Loucy (cell line): Measurements from ENCODE around the gene STPG2.

Source experiments
- EZH2phosphoT487 ChIP-seq: fragments of 200-600 bp; IDR thresholded peaks from 2 replicates; pipeline ENCODE4 v1.6.1; 2018; ENCODE audit warnings: antibody characterized with exemption, mild to moderate bottlenecking, moderate library complexity, borderline replicate concordance
- TF ChIP-seq, protein P1 (sequence below): fragments of 200-600 bp; sonication (generic); conservative IDR thresholded peaks from 2 replicates; pipeline ENCODE4 v1.5.1; 2014; ENCODE audit warnings: mild to moderate bottlenecking, antibody characterized with exemption, low read length

DNA sequence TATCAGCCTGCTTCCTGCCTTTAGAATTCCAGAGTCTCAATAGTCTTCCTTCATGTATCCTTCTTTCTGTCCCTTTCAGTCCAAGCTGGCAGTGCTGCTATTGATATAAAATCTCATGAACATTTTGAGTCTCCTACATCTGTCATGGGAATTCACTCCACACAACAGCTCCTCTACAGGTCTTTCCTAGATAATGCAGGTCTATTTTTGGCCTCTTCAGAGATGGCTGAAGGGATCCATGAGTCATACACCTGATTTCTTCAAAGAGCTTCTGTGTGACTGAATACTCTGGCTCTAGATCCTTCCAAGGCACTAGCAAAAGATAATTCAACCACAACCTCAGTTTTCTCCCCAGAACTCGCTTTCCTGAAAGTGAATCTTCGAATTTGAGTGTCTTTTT, 115.4 kb downstream of the STPG2 start:
- TF ChIP-seq, protein P1, sequence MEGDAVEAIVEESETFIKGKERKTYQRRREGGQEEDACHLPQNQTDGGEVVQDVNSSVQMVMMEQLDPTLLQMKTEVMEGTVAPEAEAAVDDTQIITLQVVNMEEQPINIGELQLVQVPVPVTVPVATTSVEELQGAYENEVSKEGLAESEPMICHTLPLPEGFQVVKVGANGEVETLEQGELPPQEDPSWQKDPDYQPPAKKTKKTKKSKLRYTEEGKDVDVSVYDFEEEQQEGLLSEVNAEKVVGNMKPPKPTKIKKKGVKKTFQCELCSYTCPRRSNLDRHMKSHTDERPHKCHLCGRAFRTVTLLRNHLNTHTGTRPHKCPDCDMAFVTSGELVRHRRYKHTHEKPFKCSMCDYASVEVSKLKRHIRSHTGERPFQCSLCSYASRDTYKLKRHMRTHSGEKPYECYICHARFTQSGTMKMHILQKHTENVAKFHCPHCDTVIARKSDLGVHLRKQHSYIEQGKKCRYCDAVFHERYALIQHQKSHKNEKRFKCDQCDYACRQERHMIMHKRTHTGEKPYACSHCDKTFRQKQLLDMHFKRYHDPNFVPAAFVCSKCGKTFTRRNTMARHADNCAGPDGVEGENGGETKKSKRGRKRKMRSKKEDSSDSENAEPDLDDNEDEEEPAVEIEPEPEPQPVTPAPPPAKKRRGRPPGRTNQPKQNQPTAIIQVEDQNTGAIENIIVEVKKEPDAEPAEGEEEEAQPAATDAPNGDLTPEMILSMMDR = peak; percentile 52
- no peak for TF ChIP-seq EZH2phosphoT487
